Right lobe of liver (tissue), 6 donors: ENCODE results near the gene PPM1H. TPM values are rescaled to one million over a fixed set of nuclear protein-coding genes. Genes with fewer than 3 reads are reported as not detected.

Source experiments
- ATAC-seq, 4 donors: fragments of 200-7000 bp; cut with Tn5 transposase; one replicate each; pipeline ENCODE4 v1.9.1; 2020; ENCODE audit warnings: mild to moderate bottlenecking in 4 of 4, moderate library complexity in 4 of 4
- DNase-seq, 3 donors: peaks; one replicate each; pipeline ENCODE4 v3.0.0-alpha.2; 2020
- H3K27ac ChIP-seq, 3 donors: fragments of 200-600 bp; one replicate each; pipeline ENCODE4 v1.8.0; 2022
- H3K27me3 ChIP-seq, 2 donors: fragments of 200-600 bp; one replicate each; pipeline ENCODE4 v1.8.0; 2022
- H3K36me3 ChIP-seq, 4 donors: fragments of 200-600 bp; sonication (generic) in 1 of 4; one replicate each; pipeline versions ENCODE4 v1.5.1 to v1.8.0; 2017 to 2022; ENCODE audit warnings: control low read depth in 1 of 4
- H3K4me1 ChIP-seq, 4 donors: fragments of 200-600 bp; sonication (generic) in 1 of 4; one replicate each; pipeline versions ENCODE4 v1.5.1 to v1.8.0; 2017 to 2022; ENCODE audit warnings: control low read depth in 1 of 4
- H3K4me3 ChIP-seq, 3 donors: fragments of 200-600 bp; one replicate each; pipeline ENCODE4 v1.8.0; 2022
- H3K9me3 ChIP-seq, 4 donors: fragments of 200-600 bp; sonication (generic) in 1 of 4; one replicate each; pipeline versions ENCODE4 v1.5.1 to v1.8.0; 2017 to 2022; ENCODE audit warnings: control low read depth in 1 of 4
- CTCF ChIP-seq, 4 donors: fragments of 200-600 bp in 3 of 4; fragments of 450-650 bp in 1 of 4; IDR thresholded peaks; one replicate each; pipeline versions ENCODE4 v1.5.1 to v1.8.0; 2016 to 2022; ENCODE audit warnings: antibody characterized with exemption in 4 of 4, mild to moderate bottlenecking in 2 of 4
- POLR2A ChIP-seq: fragments of 450-650 bp; IDR thresholded peaks from one replicate; pipeline ENCODE4 v1.6.1; 2017; ENCODE audit warnings: antibody characterized with exemption, mild to moderate bottlenecking
- WGBS: methylation state at CpG from one replicate; pipeline ENCODE4 v1.1.6; 2018; ENCODE audit warnings: low coverage, low lambda C conversion rate; ENCODE audit not compliant: insufficient coverage; ENCODE audit errors: missing lambda C conversion rate; 5-methylcytosine and 5-hydroxymethylcytosine counted together
- intact Hi-C, 2 donors: fragments of 100-400 bp; cut with DNase I; formaldehyde crosslinking; loops; one replicate each; pipeline versions ENCODE4 v1.11.2 to v1.14.1; 2022
- total RNA-seq, 6 experiments: library from RNA; depleted of rRNA in 2 of 6; stranded (reverse); fragments of >200 nt in 2 of 6; fragmentation: NEBNext Ultra II Directional in 3 of 6; extraction: Animal tissue kit (Norgen Biotek cat#: 25700) in 3 of 6; gene quantifications; one replicate each; pipeline versions ENCODE4 v1.1.0 to v1.2.4, GENCODE V29; 2016 to 2023
- donor health status: DM: no; HTN: yes; CAD: no.
- donor health status: DM: no; HTN: no; CAD: no.
- donor health status: DM: no; HTN: no; CAD: no.
- donor health status: DM: no; HTN: yes; CAD: no.
- donor health status: DM: no; HTN: yes; CAD: no.

The PPM1H gene
- total RNA-seq, 6 experiments from 2014 or later = 3.8 to 9.2 (median 6.5) TPM

- WGBS = under 1% methylated on average over 20 of the region's 66 CpGs
- Histone ChIP-seq H3K27me3 (no peaks in the 10 kb centered on the region), H3K27ac (peak overlapping the region; percentile 97 to 100 (median 99)), H3K36me3 (no peaks in the 10 kb centered on the region), H3K9me3 (no peaks in the 10 kb centered on the region), H3K4me1 (peaks cover 0 to 9% (median 3%) of the 10 kb centered on the region in 4 donors), H3K4me3 (peak overlapping the region; percentile 66 to 82 (median 76))
- ATAC-seq = peak; percentile 76 to 86 (median 82)
- no peak for TF ChIP-seq CTCF (IDR thresholded peaks at IDR 0.05)
- TF ChIP-seq POLR2A = no peak
- intact Hi-C loops = no loop called here
- peak; percentile 88 to 93 (median 91) for DNase-seq
These were observed 332.5 kb downstream of the PPM1H start for GRCh38 chr12:62602255-62603060.

GRCh38 chr12:62601765-62602164, 333.2 kb downstream of the PPM1H start:
- 5% methylated on average over 2 of the region's 2 CpGs for WGBS
- Histone ChIP-seq H3K4me3 (peak overlapping the region; percentile 66 to 82 (median 76)), H3K27me3 (no peaks in the 10 kb centered on the region), H3K36me3 (no peaks in the 10 kb centered on the region), H3K27ac (peak overlapping the region; percentile 97 to 100 (median 99)), H3K4me1 (peaks cover 0 to 10% (median 3%) of the 10 kb centered on the region in 4 donors), H3K9me3 (no peaks in the 10 kb centered on the region)
- DNase-seq (no peak), ATAC-seq (no peak)
- no peak for TF ChIP-seq CTCF (IDR thresholded peaks at IDR 0.05)
- no peak for TF ChIP-seq POLR2A
- intact Hi-C loops = no loop called here

GRCh38 chr12:62599854-62600437, 335.0 kb downstream of the PPM1H start:
- intact Hi-C loops = no loop called here

GRCh38 chr12:62598846-62599245, 336.1 kb downstream of the PPM1H start:
- TF ChIP-seq CTCF (IDR thresholded peaks at IDR 0.05) (no peak), POLR2A (no peak)
- Histone ChIP-seq H3K4me3 (no peak overlapping the region), H3K27me3 (no peaks in the 10 kb centered on the region), H3K9me3 (no peaks in the 10 kb centered on the region), H3K27ac (no peak overlapping the region), H3K4me1 (peaks cover 0 to 6% (median 2%) of the 10 kb centered on the region in 4 donors), H3K36me3 (no peaks in the 10 kb centered on the region)
- DNase-seq (no peak), ATAC-seq (no peak)
- 84% methylated on average over 3 of the region's 3 CpGs for WGBS
- intact Hi-C loops = no loop called here

More at GRCh38 chr12:62599854-62600437, 335.0 kb downstream of the PPM1H start:
- TF ChIP-seq POLR2A (no peak), CTCF (IDR thresholded peaks at IDR 0.05) (no peak)
- Histone ChIP-seq H3K4me1 (peaks cover 0 to 10% (median 3%) of the 10 kb centered on the region in 4 donors), H3K4me3 (no peak overlapping the region), H3K9me3 (no peaks in the 10 kb centered on the region), H3K27me3 (no peaks in the 10 kb centered on the region), H3K27ac (no peak overlapping the region), H3K36me3 (no peaks in the 10 kb centered on the region)
- no peak for ATAC-seq
- WGBS = 88% methylated on average over 5 of the region's 5 CpGs
- no peak for DNase-seq
